ENCODE data around the gene CCDC28A. TPM values are rescaled to one million over a fixed set of nuclear protein-coding genes. Genes with fewer than 3 reads are reported as not detected.

Gene CCDC28A
- total RNA-seq, 1 experiment from 2014 or later = 12.0 TPM

GRCh38 chr6:138782243-138782642 lies 8.7 kb downstream of the CCDC28A start:
- intact Hi-C loops (cut with micrococcal nuclease) = no loop called here
- DNase-seq (ENCODE audit: low read depth, low spot score) (no peak), ATAC-seq (no peak)
- no TSS peak for BruUV-seq (replicated peaks)
- TF ChIP-seq ELF1 (IDR thresholded peaks at IDR 0.05; ENCODE audit: borderline replicate concordance, low read depth) (no peak), ZNF274 (IDR thresholded peaks at IDR 0.05; ENCODE audit: low read depth, low read length) (no peak), RAD21 (IDR thresholded peaks at IDR 0.05; ENCODE audit: low read depth) (no peak), FOSL1 (IDR thresholded peaks at IDR 0.05; ENCODE audit: low read depth) (no peak), REST (IDR thresholded peaks at IDR 0.05; ENCODE audit: low read depth) (no peak), SRF (IDR thresholded peaks at IDR 0.05; ENCODE audit: low read depth) (no peak)
- Histone ChIP-seq H3K36me3 (ENCODE audit: control insufficient read depth in 1 of 2, insufficient read depth in 2 of 2, low read length in 2 of 2) (no peaks in the 10 kb centered on the region), H3K9ac (ENCODE audit: low read length) (no peak overlapping the region), H3K27me3 (ENCODE audit: insufficient read depth, low read length) (no peaks in the 10 kb centered on the region), H3K4me2 (ENCODE audit: low read length) (no peak overlapping the region), H3K27ac (ENCODE audit: low read depth, low read length) (no peak overlapping the region), H3K4me3 (replicated peaks in 1 of 2; ENCODE audit: low read depth in 1 of 2, low read length in 2 of 2) (no peak overlapping the region), H4K20me1 (ENCODE audit: insufficient read depth) (peaks cover 3% of the 10 kb centered on the region; the same call in 1 of the 2 replicates), H3K9me2 (ENCODE audit: insufficient read depth) (no peaks in the 10 kb centered on the region), H2AFZ (ENCODE audit: low read depth, low read length, poor library complexity, severe bottlenecking) (no peak overlapping the region), H3K79me2 (ENCODE audit: insufficient read depth, low read length) (no peaks in the 10 kb centered on the region), H3K4me1 (ENCODE audit: control insufficient read depth in 1 of 2, insufficient read depth in 2 of 2, low read length in 2 of 2) (no peaks in the 10 kb centered on the region), H3K9me3 (ENCODE audit: control insufficient read depth in 1 of 2, insufficient read depth in 1 of 2, low read depth in 1 of 2, low read length in 2 of 2) (no peaks in the 10 kb centered on the region)
- RAD21 ChIA-PET (ENCODE audit: low non-redundant PET in 1 of 2, low total read pairs in 2 of 2, uncharacterized antibody in 2 of 2, unreplicated experiment in 2 of 2) = no interaction called here
- POLR2A ChIA-PET = no interaction called here
- CTCF ChIA-PET = no interaction called here

GRCh38 chr6:138785079-138785478 lies 11.5 kb downstream of the CCDC28A start:
- Histone ChIP-seq H3K9ac (ENCODE audit: low read length) (no peak overlapping the region), H3K27ac (ENCODE audit: low read depth, low read length) (no peak overlapping the region), H3K9me2 (ENCODE audit: insufficient read depth) (no peaks in the 10 kb centered on the region), H3K36me3 (ENCODE audit: control insufficient read depth in 1 of 2, insufficient read depth in 2 of 2, low read length in 2 of 2) (no peaks in the 10 kb centered on the region), H3K9me3 (ENCODE audit: control insufficient read depth in 1 of 2, insufficient read depth in 1 of 2, low read depth in 1 of 2, low read length in 2 of 2) (no peaks in the 10 kb centered on the region), H3K4me1 (ENCODE audit: control insufficient read depth in 1 of 2, insufficient read depth in 2 of 2, low read length in 2 of 2) (no peaks in the 10 kb centered on the region), H3K4me3 (replicated peaks in 1 of 2; ENCODE audit: low read depth in 1 of 2, low read length in 2 of 2) (no peak overlapping the region), H3K27me3 (ENCODE audit: insufficient read depth, low read length) (no peaks in the 10 kb centered on the region), H3K79me2 (ENCODE audit: insufficient read depth, low read length) (no peaks in the 10 kb centered on the region), H2AFZ (ENCODE audit: low read depth, low read length, poor library complexity, severe bottlenecking) (no peak overlapping the region), H3K4me2 (ENCODE audit: low read length) (no peak overlapping the region), H4K20me1 (ENCODE audit: insufficient read depth) (no peaks in the 10 kb centered on the region)
- ATAC-seq = no peak
- ChIA-PET RAD21 (ENCODE audit: low non-redundant PET in 1 of 2, low total read pairs in 2 of 2, uncharacterized antibody in 2 of 2, unreplicated experiment in 2 of 2) (no interaction called here), POLR2A (no interaction called here), CTCF (no interaction called here)
- no peak for DNase-seq (ENCODE audit: low read depth, low spot score)
- intact Hi-C loops (cut with micrococcal nuclease) = no loop called here
- BruUV-seq (replicated peaks) = no TSS peak
- TF ChIP-seq SIN3A (IDR thresholded peaks at IDR 0.05; ENCODE audit: low read depth) = no peak
- TF ChIP-seq ELF1 (IDR thresholded peaks at IDR 0.05; ENCODE audit: borderline replicate concordance, low read depth) = no peak
- no peak for TF ChIP-seq POLR2A (IDR thresholded peaks at IDR 0.05; ENCODE audit: borderline replicate concordance, extremely low read depth, insufficient read depth, insufficient read length)
- no peak for TF ChIP-seq ZBTB33 (IDR thresholded peaks at IDR 0.05; ENCODE audit: extremely low read depth, insufficient replicate concordance, low read length)
- TF ChIP-seq SRF (IDR thresholded peaks at IDR 0.05; ENCODE audit: low read depth) = no peak
- no peak for TF ChIP-seq POLR2AphosphoS5 (IDR thresholded peaks at IDR 0.05; ENCODE audit: low read depth, low read length)
- TF ChIP-seq RAD21 (IDR thresholded peaks at IDR 0.05; ENCODE audit: low read depth) = no peak
- no peak for TF ChIP-seq ATF3 (IDR thresholded peaks at IDR 0.05)
- no peak for TF ChIP-seq CBX3 (IDR thresholded peaks at IDR 0.05; ENCODE audit: low read depth)
- TF ChIP-seq TCF7L2 (IDR thresholded peaks at IDR 0.05; ENCODE audit: borderline replicate concordance, extremely low read depth, insufficient read depth, insufficient read length) = no peak
- no peak for TF ChIP-seq YY1 (IDR thresholded peaks at IDR 0.05; ENCODE audit: extremely low read depth, insufficient replicate concordance, low read depth, low read length)
- no peak for TF ChIP-seq ZFX (IDR thresholded peaks at IDR 0.05)
- no peak for TF ChIP-seq EZH2phosphoT487 (IDR thresholded peaks at IDR 0.05; ENCODE audit: borderline replicate concordance)
- no peak for TF ChIP-seq SP1 (IDR thresholded peaks at IDR 0.05; ENCODE audit: low read depth)

All from HCT116 (cell line).